Measurements from ENCODE around the gene PAK2. TPM values are rescaled to one million over a fixed set of nuclear protein-coding genes. Genes with fewer than 3 reads are reported as not detected.
"Not testable (repeated sequence)": the region's sequence is repeated elsewhere in the genome, so short reads cannot be mapped to it uniquely, and the experiment has no call there.

The PAK2 gene
- total RNA-seq, 2 donors from 2014 or later = 41.7 to 47.0 TPM

GRCh38 chr3:196849180-196849741, 109.6 kb downstream of the PAK2 start:
- TF ChIP-seq CTCF (IDR thresholded peaks at IDR 0.05) = no peak
- H3K4me3 ChIP-seq = no peak overlapping the region
- no peak overlapping the region for H3K27ac ChIP-seq
- no peaks in the 10 kb centered on the region for H3K27me3 ChIP-seq (replicated peaks; ENCODE audit: insufficient read depth)
- H3K4me1 ChIP-seq (ENCODE audit: control insufficient read depth in 1 of 2, low read depth in 2 of 2) = no peaks in the 10 kb centered on the region
- DNase-seq (ENCODE audit: low spot score) (no peak), ATAC-seq (ENCODE audit: insufficient number of reproducible peaks, low FRiP score, low read depth) (no peak)
- no peaks in the 10 kb centered on the region for H3K9me3 ChIP-seq
- no peaks in the 10 kb centered on the region for H3K36me3 ChIP-seq

GRCh38 chr3:196863000-196863399, 123.3 kb downstream of the PAK2 start:
- H3K4me1 ChIP-seq (ENCODE audit: control insufficient read depth in 1 of 2, low read depth in 2 of 2); H3K27me3 ChIP-seq (replicated peaks; ENCODE audit: insufficient read depth); ATAC-seq (ENCODE audit: insufficient number of reproducible peaks, low FRiP score, low read depth); H3K27ac ChIP-seq; H3K9me3 ChIP-seq; H3K4me3 ChIP-seq; H3K36me3 ChIP-seq; DNase-seq (ENCODE audit: low spot score): not testable (repeated sequence)

GRCh38 chr3:196867155-196867506, 127.5 kb downstream of the PAK2 start:
- no peak for DNase-seq (ENCODE audit: low spot score)
- peaks cover 11 to 34% of the 10 kb centered on the region in 2 donors for H3K4me1 ChIP-seq (ENCODE audit: control insufficient read depth in 1 of 2, low read depth in 2 of 2)
- peak overlapping the region; percentile 95 for H3K4me3 ChIP-seq
- no peaks in the 10 kb centered on the region for H3K36me3 ChIP-seq
- peak overlapping the region; percentile 91 to 96 for H3K27ac ChIP-seq
- no peaks in the 10 kb centered on the region for H3K27me3 ChIP-seq (replicated peaks; ENCODE audit: insufficient read depth)
- H3K9me3 ChIP-seq = no peaks in the 10 kb centered on the region
- TF ChIP-seq CTCF (IDR thresholded peaks at IDR 0.05) = no peak
- no peak for ATAC-seq (ENCODE audit: insufficient number of reproducible peaks, low FRiP score, low read depth)

GRCh38 chr3:196867507-196868296, 128.0 kb downstream of the PAK2 start, which contains the start of gene SENP5:
Gene SENP5, plus strand, starts transcription at chr3:196867920. Its CDS starts 17,262 bp downstream, at chr3:196885182.
- TF ChIP-seq CTCF (IDR thresholded peaks at IDR 0.05) = no peak

GRCh38 chr3:196868297-196868661, 128.6 kb downstream of the PAK2 start:
- H3K27me3 ChIP-seq (replicated peaks; ENCODE audit: insufficient read depth) = no peaks in the 10 kb centered on the region
- no peaks in the 10 kb centered on the region for H3K36me3 ChIP-seq
- ATAC-seq (ENCODE audit: insufficient number of reproducible peaks, low FRiP score, low read depth) (peak; percentile 26), DNase-seq (ENCODE audit: low spot score) (no peak)
- no peak for TF ChIP-seq CTCF (IDR thresholded peaks at IDR 0.05)
- H3K27ac ChIP-seq = peak overlapping the region; percentile 91 to 96
- peak overlapping the region; percentile 95 for H3K4me3 ChIP-seq
- H3K4me1 ChIP-seq (ENCODE audit: control insufficient read depth in 1 of 2, low read depth in 2 of 2) = peaks cover 13 to 40% of the 10 kb centered on the region in 2 donors
- H3K9me3 ChIP-seq = no peaks in the 10 kb centered on the region

More at GRCh38 chr3:196867507-196868296, 128.0 kb downstream of the PAK2 start, which contains the start of gene SENP5:
- ATAC-seq (ENCODE audit: insufficient number of reproducible peaks, low FRiP score, low read depth) = peak; percentile 95
- H3K27me3 ChIP-seq (replicated peaks; ENCODE audit: insufficient read depth) = no peaks in the 10 kb centered on the region
- peak within 1 kb of the TSS; percentile 95 for H3K4me3 ChIP-seq
- no peaks in the 10 kb centered on the region for H3K36me3 ChIP-seq
- peak within 1 kb of the TSS; percentile 91 to 96 for H3K27ac ChIP-seq
- H3K4me1 ChIP-seq (ENCODE audit: control insufficient read depth in 1 of 2, low read depth in 2 of 2) = peaks cover 13 to 40% of the 10 kb centered on the region in 2 donors
- no peaks in the 10 kb centered on the region for H3K9me3 ChIP-seq
- peak; percentile 50 for DNase-seq (ENCODE audit: low spot score)

All from thoracic aorta (tissue), 2 donors.